Skin of body (tissue), 2 donors: ENCODE results near the gene ZBTB46. TPM values are rescaled to one million over a fixed set of nuclear protein-coding genes. Genes with fewer than 3 reads are reported as not detected.

ENCODE experiments used
- DNase-seq: peaks from one replicate; lab custom pipeline; 2025; lab: John Stamatoyannopoulos, UW
- total RNA-seq: library from RNA; depleted of rRNA; stranded (reverse); fragments of >200 nt; gene quantifications from one replicate; pipeline ENCODE4 v1.2.3, GENCODE V29; 2014

ZBTB46 gene
- total RNA-seq, 1 donor from 2014 or later, result 8.3 TPM

DNA sequence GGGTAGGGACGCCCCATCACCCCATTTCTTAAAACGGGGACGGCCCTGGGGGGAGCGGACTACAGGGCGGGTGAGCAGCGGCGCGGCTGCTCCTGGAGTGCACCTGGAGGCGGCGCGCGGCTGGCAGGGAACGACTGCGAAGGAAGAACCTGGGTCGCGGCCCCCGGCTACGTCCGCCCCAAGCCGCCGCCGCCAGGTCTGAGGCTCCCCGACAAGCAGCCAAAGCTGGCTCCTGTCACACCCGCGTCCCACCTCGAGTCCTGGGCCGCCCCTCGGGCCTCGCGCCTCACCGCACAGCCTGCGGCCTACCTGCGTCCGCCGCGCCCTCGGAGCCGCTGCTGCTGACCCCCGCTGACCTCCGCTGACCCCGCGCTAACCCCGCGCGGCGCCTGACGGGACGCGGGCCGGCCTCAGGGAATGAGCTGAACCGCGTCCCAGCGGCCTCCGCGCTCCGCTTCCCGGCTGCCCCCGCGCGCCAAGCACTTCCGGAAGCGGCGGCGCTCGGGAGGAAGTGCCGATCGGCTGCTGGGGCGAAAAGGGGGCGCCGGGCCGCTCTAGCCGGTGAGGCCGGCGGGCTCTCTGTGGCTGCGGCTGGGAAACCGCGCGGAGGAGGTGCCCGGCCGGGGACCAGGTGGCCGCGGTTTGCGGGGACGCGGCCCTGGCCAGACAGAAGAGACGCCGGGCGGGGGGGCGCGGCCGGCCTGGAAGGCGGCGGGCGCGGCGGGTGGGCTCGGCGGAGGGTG lies 123.3 kb downstream of the ZBTB46 start, which contains the start of the genes ARFRP1 and ZGPAT:
TSS of gene ARFRP1 (minus strand) at position 419 of the 743 bp plus-strand sequence. CDS start 885 bp downstream, outside the sequence.
TSS of gene ZGPAT (plus strand) at position 482 of the 743 bp plus-strand sequence. CDS start 542 bp downstream, outside the sequence.
- peak; percentile 47 for DNase-seq

DNA sequence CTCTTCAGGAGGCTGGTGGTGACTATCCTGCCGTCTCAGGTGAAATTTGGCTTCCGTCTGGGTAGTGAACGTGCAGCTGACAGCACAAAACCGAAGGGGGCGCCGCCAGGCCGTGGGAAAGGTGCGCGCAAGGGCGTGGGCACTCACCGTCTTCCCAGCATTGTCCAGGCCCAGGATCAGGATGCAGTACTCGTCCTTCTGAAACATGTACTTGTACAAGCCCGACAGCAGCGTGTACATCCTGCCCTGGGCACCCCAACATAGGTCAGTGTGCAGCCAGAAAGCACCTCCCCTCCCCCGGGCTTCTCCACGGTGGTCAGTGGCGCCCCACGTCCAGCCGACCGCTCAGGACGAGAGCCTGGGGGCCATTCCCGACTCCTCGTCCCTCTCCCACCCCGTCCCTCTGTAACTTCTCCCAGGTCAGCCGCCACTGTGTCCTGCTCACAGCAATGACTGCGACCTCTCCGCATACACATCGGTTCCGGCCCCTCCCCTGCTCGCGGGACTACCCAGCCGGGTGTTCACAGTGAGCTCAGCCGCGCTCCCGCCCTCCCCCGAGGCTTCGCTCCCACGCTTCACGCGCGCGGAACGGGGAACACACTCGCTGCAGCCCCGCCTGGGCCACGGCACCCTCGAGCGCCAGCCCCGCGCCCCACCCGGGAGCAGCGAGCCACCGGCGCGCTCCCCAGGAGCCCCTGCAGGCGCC lies 124.1 kb downstream of the ZBTB46 start:
- no peak for DNase-seq

DNA sequence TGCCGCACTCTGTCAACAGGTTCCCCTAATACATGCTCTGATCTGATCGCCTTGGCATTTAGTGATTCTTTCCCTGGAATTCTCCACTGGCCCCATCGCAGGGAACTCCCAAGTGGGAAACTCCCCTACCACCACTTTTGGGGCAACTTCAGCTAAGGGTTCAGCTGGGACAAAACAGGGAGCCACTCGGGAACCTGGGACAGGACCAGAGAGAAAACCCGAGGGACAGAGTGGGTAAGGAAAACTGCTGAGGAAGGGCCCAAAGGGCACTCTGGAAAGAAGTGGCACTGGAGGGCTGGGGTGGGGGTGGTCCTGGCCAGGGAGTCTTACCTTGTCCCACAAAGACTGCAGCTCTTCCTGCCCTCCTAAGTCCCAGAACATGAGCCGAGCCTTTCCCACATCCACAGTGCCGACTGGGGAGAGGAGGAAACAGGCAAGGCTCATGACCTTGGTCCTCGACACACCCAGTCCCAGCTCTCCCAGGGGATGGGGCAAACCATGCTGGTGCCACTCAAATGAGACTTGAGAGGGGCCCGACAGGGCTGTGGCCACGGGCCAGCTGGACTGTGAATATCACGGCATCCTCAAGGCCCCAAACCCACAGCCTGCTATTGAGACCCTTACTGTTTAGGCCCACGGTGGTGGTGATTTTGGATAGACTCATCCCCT lies 124.9 kb downstream of the ZBTB46 start:
- no peak for DNase-seq

DNA sequence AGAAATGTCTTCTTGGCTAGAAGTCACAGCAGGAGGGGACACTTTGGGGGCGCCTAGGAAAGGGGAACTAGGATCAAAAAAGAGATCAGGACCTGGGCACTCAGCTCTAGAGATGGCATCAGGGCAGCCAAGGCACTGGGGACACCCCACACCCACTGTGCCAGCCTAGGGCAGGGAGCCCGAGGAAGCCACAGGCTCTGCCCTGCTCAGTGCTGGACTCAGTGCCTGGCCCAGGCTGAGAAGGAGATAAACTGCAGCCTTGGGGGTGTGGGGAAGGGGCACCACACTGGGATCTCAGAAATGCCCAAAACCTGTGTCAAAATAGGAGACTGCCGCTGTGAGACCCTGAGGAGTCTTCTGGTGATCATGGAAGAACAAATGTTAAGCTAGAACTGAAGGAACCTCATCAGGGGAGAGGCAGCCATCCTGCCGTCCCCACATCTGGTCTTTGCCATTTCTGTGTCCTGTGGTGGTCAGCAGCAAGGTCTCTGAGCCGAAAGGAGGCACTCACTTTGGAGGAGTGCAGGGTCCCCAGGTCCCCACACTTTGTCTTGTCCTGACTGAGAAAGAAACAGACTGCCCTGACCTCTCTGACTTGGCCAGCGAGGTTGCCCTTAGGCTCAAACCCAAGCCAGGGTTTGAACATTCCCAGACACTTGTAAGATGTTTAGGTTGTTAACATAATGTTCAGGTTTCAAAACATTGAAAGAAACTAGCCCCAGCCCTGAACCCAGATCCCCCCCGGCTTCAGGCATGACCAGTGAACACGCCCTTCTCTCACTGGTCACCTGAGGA lies 125.6 kb downstream of the ZBTB46 start:
- DNase-seq, result no peak

DNA sequence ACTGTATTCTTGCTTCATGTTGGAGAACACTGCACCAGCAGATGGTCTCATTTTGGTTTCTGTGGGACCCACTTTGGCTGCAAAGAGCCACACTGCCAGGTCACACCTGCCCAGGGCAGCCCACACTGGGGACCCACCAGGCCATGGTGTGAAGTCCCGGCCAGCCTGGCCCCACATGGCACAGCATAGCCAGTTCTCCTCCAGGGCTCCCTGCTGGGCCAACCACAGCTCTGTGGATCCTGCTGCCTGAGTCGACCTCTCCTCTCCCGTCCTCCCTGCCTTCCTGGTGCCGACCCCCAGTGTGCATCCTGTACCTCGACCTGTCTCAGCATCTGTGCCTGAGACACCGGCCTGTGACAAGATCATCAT lies 126.3 kb downstream of the ZBTB46 start:
- no peak for DNase-seq

DNA sequence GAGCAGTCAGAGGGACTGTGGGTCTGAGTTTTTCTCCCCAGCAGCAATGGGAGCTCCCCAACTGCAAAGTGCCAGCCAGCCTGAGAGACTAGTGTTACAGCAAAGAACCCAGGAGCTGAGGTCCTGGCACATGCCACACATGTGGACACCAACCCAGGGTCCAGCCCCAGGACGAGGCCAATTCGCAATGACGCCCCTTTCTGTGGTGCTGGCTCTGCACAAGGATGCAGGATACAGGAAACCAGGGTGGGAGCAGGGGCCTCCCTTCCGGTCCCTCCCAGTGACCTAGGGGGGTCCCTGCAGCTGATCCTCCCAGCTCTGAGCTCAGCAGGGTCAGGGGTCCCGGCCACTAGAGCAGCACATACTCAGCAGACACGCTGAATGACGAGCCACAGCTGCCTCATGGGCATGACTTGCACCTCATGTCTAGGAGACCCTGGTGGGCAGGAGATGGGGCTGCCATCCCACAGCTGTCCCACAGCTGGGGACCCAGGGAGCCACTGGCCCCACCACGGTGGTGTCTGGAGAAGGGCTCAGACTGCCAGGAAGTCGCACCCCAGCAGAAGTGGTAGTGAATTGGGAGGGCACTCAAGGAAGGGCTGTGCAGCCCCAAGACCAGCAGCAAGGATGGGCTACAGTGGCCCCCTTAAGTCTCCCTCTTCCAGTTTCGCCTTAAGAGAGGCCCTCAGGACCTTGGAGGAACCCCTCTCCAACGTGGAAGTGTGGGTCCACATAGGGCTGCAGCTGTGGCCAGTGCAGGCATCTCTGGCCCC lies 126.9 kb downstream of the ZBTB46 start:
- DNase-seq, result no peak

DNA sequence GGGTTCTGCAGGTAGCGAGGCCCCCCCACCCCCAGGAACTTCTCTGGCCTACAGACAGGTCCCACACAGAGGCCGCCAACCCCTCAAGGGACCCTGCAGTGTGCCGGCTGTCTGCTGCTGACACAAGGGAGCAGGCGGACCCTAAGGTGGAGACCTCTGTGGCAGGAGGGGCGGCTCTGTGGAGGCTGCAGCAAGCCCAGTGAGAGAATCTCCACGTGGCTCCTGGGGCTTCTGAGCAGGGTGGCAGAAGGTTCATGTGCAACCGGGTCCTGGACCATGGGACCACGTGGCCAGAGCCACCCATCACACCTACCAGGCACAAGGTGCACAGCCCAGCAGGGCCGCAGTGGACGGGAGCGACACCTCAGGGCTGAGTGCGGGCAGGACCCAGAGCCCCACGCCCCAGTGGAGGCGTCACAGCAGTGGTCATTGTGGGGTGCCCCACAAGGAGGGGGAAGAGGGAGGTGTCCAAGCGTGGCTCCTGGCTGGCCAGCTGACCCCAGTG lies 127.5 kb downstream of the ZBTB46 start:
- no peak for DNase-seq

DNA sequence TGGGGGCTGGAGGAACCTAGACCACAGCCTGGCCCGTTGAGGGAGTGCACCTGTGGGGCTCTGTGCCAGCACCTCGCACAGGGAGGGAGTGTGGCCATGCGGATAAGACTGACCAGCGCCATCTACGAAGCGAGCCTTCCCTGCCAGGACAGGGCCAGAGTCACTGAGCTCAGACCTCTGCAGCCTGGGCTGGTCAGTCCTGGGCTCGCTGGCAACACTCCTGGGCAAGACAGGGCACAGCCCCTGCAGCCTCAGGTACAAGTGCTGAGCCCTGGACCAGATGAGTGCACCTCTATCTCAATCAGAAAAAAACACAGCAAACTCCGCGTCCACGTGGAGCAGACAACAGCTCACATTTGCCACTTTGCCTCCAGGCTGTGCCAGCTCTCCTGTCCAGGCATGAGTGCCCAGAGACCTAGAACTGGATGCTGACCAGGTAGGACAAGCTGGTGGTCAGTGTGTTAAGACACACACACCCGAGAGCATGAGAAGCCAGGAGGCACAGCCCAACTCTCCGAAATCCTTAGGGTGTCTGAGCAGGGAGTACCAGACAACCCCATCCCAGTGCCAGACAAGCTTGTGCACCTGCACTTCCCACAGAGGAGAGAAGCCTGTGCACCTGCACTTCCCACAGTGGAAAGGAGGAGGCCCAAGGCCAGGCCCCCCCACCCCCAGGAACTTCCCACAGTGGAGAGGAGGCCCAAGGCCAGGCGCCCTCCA lies 128.2 kb downstream of the ZBTB46 start:
- no peak for DNase-seq

DNA sequence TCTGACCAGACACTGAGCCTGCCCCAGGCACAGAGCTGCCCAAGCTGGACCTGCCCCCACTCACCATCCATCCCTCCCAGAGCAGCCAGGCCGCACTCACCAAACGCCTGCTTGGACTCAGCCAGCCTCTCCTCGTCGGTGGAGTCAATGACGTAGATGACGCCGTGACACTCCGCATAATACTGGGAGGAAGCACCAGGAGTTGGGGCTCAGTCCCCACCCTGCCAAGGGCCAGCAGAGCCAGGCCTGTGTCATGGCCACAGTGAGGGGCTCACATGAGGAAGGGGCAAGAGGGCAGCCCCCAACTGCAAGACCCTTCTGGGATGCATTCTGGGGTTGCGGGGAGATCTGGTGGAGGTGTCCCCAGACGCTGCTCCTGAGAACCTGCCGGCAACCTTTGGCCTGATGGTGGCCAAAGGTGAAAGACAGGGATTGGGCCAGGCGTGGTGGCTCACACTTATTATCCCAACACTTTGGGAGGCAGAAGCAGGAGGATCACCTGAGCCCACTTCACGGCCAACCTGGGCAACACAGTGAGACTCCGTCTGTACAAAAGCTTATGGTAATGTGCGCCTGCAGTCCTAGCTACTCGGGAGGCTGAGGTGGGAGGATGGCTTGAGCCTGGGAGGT lies 128.9 kb downstream of the ZBTB46 start:
- no peak for DNase-seq

DNA sequence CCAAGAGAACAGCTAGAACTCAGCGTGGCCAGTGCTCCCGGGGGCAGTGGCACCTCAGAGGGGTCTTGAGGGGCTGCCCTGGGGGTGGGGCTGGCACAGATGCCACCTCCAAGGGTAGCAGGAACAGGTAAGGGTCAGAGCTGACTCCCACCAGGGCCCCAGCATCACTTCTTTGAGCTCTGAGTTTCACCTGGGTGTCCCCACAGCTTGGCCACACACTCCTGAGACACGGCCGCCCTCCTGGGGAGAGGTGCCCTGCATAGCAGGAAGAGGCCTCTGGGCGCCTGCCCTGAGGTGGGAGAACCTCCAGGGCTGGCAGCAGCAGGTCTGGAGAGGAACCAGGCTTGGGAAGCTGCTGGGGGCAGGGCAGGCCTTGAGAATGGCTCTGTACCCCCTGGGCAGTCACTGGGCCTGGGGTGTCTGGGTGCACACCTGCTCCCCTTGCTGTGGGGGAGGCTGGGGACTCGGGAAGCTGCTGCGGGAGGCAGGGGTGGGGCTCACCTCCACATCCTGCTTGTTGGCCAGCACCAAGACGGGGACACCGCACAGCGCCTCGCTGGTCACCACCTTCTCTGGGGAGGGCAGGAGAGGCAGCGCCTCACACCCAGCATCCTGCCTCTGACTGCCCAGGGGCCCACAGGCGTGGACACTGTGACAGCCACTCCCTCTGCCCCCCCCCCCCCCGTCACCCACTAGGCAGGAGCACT lies 129.6 kb downstream of the ZBTB46 start:
- DNase-seq, result no peak

DNA sequence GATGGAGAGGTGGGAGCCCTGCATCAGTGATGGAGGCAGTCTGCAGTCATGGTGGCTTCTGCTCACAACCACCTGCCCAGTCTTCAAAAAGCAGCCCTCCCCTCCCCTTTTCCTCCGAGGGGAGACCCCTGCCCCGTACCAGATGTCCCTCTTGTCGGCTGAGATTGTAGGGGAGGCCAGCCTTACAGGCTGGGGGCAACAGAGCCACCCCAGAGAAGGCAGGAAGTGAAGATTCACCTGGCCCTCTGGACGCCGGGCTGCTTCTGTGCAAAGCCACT lies 130.1 kb downstream of the ZBTB46 start:
- no peak for DNase-seq

DNA sequence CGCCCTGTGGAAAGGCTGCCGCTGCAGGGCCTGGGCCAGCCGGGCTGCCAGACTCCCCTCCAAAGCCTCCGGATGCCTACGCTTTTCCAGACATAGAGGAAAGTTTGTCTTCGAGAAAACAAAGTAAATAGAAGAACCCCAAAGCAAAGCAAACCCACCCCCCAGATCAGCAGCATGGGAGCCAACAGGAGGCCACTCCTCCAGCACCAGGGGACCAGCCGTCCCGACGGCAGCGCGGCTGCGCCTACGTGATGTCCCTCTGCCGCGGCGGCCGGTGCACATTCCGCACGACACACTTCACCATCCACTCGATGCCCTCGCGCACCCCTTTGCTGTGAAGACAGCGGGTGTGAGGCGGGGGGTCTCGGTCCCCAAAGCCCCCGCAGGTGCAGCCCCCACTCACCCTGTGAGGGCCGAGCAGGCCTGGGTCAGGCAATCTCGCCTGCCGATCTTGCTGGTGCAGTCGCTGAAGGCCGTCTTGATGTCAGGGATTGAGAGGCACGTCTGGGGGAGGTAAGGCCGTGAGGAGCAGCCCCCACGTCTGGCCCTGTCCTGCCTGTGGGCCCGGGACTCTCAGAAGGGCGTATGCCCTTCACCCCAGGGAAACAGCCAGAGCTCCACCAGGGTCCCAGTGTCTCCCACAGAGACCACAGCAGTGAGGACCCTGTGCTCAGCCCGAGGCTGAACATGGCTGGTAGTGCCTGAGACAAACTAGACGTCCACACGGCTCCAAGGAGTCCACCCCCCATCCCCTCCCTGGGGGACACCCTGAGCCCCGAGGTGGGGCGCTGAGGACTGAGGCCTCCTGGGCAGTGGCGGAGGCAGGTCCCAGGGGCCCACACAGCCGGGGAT lies 130.6 kb downstream of the ZBTB46 start:
- no peak for DNase-seq

DNA sequence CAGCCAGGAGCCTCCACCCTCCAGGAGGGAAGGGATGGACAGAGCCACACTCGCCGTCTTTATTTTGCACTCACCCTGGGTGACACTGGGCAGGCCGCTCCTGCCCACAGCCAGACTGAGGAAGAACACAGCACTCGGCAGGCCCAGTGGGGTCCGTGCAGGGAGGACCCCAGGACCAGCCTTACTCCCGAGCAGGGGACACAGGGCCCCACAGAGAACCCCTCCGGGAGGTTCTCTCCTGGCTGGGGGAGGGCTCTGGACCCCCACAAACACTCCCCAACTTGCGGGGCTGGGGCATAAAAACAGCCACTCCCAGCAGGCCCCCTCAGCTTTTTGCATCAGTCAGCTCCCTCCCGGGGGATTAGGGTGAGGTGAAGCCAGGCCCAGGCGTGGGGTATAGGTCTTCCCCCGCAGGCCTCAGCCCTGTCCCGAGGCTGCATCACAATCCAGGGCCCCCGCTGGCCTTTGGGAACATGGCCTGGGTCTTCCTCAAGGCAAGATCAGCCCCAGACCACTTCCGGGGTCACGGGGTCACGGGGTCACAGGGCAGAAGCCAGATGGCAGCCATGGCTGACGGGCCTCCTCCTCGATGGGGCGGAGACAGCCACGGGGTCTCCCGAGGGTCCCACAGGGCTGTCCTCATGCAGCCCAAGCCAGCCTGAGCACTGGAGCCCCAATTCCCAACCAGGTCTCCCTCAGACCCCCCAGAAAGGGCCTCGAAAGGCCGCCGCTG lies 131.4 kb downstream of the ZBTB46 start:
- no peak for DNase-seq

DNA sequence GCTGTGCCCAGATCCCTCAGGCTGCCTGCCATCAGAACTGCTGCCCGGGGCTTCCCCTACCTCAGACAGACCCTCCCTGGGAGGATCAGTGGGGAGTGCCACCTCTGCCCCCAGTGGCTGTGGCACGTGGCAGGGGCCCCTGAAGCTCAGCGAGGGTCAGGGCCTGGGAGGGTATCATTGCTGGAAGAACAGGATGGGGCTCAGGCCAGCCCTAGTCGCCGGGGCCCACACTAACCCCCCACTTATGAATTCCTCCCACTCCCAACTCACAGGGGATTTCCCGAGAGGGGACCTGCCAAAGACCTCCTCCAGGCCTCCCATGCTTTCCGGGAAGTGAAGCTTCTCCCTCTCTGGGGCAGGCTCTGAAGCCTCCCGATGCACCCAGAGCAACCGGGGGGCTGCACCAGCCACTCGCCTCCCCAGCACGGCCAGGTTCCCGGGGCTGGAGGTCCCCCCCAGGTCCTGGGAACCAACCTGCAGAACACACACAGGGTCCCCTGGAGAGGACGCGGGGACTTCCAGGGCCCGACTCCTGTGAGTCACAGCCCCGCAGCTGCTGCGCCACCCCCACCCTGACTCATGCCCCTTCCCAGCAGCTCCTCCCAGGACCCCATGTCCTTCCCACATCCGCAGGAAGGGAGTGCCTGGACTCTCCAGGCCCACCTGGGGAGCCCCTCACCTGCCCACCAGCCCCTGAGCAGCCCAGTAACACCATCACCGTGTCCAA lies 132.2 kb downstream of the ZBTB46 start:
- DNase-seq, result peak; percentile 30

DNA sequence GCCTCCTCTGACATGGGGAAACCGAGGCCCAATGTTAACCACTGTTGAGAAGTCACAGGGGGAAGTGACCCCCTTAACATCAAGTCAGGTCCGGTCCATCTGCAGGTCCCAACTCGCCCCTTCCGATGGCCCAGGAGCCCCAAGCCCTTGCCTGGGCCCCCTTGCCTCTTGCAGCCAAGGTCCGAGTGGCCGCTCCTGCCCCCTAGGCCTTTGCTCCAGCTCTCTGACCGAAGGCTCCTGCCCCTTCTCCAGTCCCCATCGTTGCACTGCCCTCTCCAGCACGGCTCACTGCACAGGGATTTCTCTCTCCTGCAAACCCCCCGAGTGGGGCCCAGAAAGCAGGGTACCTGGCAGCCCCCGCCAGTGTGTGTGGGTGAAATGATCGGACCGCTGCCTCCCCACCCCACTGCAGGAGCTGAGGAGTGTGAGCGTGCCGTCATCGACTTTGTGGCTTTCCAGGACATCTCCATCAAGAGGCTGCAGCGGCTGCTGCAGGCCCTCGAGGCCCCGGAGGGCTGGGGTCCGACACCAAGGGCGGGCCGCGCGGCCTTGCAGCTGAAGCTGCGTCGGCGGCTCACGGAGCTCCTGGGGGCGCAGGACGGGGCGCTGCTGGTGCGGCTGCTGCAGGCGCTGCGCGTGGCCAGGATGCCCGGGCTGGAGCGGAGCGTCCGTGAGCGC lies 133.1 kb downstream of the ZBTB46 start:
- DNase-seq, result no peak

DNA sequence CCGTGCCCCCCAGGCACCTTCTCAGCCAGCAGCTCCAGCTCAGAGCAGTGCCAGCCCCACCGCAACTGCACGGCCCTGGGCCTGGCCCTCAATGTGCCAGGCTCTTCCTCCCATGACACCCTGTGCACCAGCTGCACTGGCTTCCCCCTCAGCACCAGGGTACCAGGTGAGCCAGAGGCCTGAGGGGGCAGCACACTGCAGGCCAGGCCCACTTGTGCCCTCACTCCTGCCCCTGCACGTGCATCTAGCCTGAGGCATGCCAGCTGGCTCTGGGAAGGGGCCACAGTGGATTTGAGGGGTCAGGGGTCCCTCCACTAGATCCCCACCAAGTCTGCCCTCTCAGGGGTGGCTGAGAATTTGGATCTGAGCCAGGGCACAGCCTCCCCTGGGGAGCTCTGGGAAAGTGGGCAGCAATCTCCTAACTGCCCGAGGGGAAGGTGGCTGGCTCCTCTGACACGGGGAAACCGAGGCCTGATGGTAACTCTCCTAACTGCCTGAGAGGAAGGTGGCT lies 133.7 kb downstream of the ZBTB46 start:
- no peak for DNase-seq
